ENCODE results near the gene MTA3.

The MTA3 gene

GRCh38 chr2:42566025-42566424 lies 2.4 kb upstream of the MTA3 start:
- Histone ChIP-seq H3K79me2 (ENCODE audit: insufficient read depth, low read length) (peaks cover 14% of the 10 kb centered on the region), H3K4me2 (ENCODE audit: low read length) (peak overlapping the region; percentile 88), H3K9ac (ENCODE audit: low read length) (peak overlapping the region; percentile 88), H3K36me3 (ENCODE audit: insufficient read depth, low read length) (peaks cover 7% of the 10 kb centered on the region; the same call in 1 of the 2 replicates), H4K20me1 (ENCODE audit: insufficient read depth, low read length) (no peaks in the 10 kb centered on the region), H2AFZ (ENCODE audit: low read length) (no peak overlapping the region), H3K4me3 (ENCODE audit: low read depth, low read length, poor library complexity, severe bottlenecking) (peak overlapping the region; percentile 91), H3K9me3 (ENCODE audit: low read length) (no peaks in the 10 kb centered on the region), H3K27ac (ENCODE audit: low read depth, low read length, poor library complexity, severe bottlenecking) (peak overlapping the region; percentile 99), H3F3A (ENCODE audit: insufficient read depth, low read length) (peaks cover 11% of the 10 kb centered on the region; the same call in 1 of the 2 replicates), H3K27me3 (ENCODE audit: insufficient read depth, low read length) (no peaks in the 10 kb centered on the region), H3K9me2 (ENCODE audit: low read depth, low read length) (no peaks in the 10 kb centered on the region), H3K4me1 (ENCODE audit: insufficient read depth, low read length, severe bottlenecking) (peaks cover 55% of the 10 kb centered on the region)
- no peak for TF ChIP-seq EZH2 (IDR thresholded peaks at IDR 0.05; ENCODE audit: borderline replicate concordance, low read length)
- no peak for TF ChIP-seq CTCF (IDR thresholded peaks at IDR 0.05; ENCODE audit: low read length)

- Histone ChIP-seq H4K20me1 (ENCODE audit: insufficient read depth, low read length) (no peaks in the 10 kb centered on the region), H3K27me3 (ENCODE audit: insufficient read depth, low read length) (no peaks in the 10 kb centered on the region), H3K4me3 (ENCODE audit: low read depth, low read length, poor library complexity, severe bottlenecking) (peak overlapping the region; percentile 91), H3K9ac (ENCODE audit: low read length) (peak overlapping the region; percentile 88), H3K9me3 (ENCODE audit: low read length) (no peaks in the 10 kb centered on the region), H3K4me1 (ENCODE audit: insufficient read depth, low read length, severe bottlenecking) (peaks cover 48% of the 10 kb centered on the region), H3K4me2 (ENCODE audit: low read length) (peak overlapping the region; percentile 88), H2AFZ (ENCODE audit: low read length) (no peak overlapping the region), H3F3A (ENCODE audit: insufficient read depth, low read length) (peaks cover 9% of the 10 kb centered on the region; the same call in 1 of the 2 replicates), H3K27ac (ENCODE audit: low read depth, low read length, poor library complexity, severe bottlenecking) (peak overlapping the region; percentile 99), H3K36me3 (ENCODE audit: insufficient read depth, low read length) (peaks cover 13% of the 10 kb centered on the region; the same call in 1 of the 2 replicates), H3K9me2 (ENCODE audit: low read depth, low read length) (no peaks in the 10 kb centered on the region), H3K79me2 (ENCODE audit: insufficient read depth, low read length) (peaks cover 14% of the 10 kb centered on the region)
- TF ChIP-seq CTCF (IDR thresholded peaks at IDR 0.05; ENCODE audit: low read length) (no peak), EZH2 (IDR thresholded peaks at IDR 0.05; ENCODE audit: borderline replicate concordance, low read length) (no peak)
Measured at GRCh38 chr2:42566837-42567321, 1.6 kb upstream of the MTA3 start.

DNA sequence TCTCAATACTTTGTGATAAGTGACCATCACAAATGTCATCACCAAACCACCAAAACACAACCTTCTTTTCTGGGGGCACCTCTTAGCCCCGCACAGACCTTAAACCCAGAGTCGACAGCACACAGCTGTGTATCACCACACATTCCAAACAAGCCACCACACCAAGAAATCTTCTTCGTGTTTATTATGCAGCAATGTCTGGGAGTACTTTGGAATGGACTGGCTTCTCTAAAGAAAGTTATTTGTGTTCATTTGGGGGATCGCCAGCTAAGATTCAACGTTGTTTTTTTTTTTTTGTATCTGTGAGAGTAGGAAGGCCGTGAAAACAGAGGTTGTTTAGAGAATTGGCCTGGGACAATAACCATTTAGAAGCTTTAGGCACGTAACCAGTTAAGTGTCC lies 1.1 kb upstream of the MTA3 start:
- Histone ChIP-seq H2AFZ (ENCODE audit: low read length) (no peak overlapping the region), H3K36me3 (ENCODE audit: insufficient read depth, low read length) (peaks cover 18% of the 10 kb centered on the region; the same call in 1 of the 2 replicates), H3K27ac (ENCODE audit: low read depth, low read length, poor library complexity, severe bottlenecking) (peak overlapping the region; percentile 99), H3K9me2 (ENCODE audit: low read depth, low read length) (no peaks in the 10 kb centered on the region), H3K9ac (ENCODE audit: low read length) (peak overlapping the region; percentile 88), H3K9me3 (ENCODE audit: low read length) (no peaks in the 10 kb centered on the region), H3F3A (ENCODE audit: insufficient read depth, low read length) (peaks cover 7% of the 10 kb centered on the region; the same call in 1 of the 2 replicates), H3K4me1 (ENCODE audit: insufficient read depth, low read length, severe bottlenecking) (peaks cover 47% of the 10 kb centered on the region), H3K4me3 (ENCODE audit: low read depth, low read length, poor library complexity, severe bottlenecking) (peak overlapping the region; percentile 91), H3K79me2 (ENCODE audit: insufficient read depth, low read length) (peaks cover 17% of the 10 kb centered on the region), H3K27me3 (ENCODE audit: insufficient read depth, low read length) (no peaks in the 10 kb centered on the region), H4K20me1 (ENCODE audit: insufficient read depth, low read length) (no peaks in the 10 kb centered on the region), H3K4me2 (ENCODE audit: low read length) (peak overlapping the region; percentile 88)
- TF ChIP-seq CTCF (IDR thresholded peaks at IDR 0.05; ENCODE audit: low read length): no peak
- TF ChIP-seq EZH2 (IDR thresholded peaks at IDR 0.05; ENCODE audit: borderline replicate concordance, low read length): no peak

All from OCI-LY1 (cell line).